OCI-LY1 (cell line): Measurements from ENCODE around the gene RDH5.

ENCODE experiments used
- H2AFZ ChIP-seq: fragments of 200-600 bp; sonication (generic), shearing (Covaris generic); 2 replicates; pipeline ENCODE4 v1.6.0; 2014; ENCODE audit warnings: antibody characterized with exemption, mild to moderate bottlenecking, low read length
- H3F3A ChIP-seq: fragments of 200-600 bp; sonication (generic), shearing (Covaris generic); 2 replicates; pipeline ENCODE4 v1.6.0; 2014; ENCODE audit warnings: mild to moderate bottlenecking, antibody characterized with exemption, low read length, moderate library complexity; ENCODE audit not compliant: insufficient read depth
- H3K27ac ChIP-seq: fragments of 200-600 bp; sonication (generic); 2 replicates; pipeline ENCODE4 v1.5.1; 2014; ENCODE audit warnings: low read length, mixed run types, mild to moderate bottlenecking, low read depth; ENCODE audit not compliant: poor library complexity, severe bottlenecking
- H3K27me3 ChIP-seq: fragments of 200-600 bp; sonication (generic); 2 replicates; pipeline ENCODE4 v1.6.0; 2014; ENCODE audit warnings: antibody characterized with exemption, mild to moderate bottlenecking, low read length, moderate library complexity; ENCODE audit not compliant: insufficient read depth
- H3K36me3 ChIP-seq: fragments of 200-600 bp; sonication (generic); 2 replicates; pipeline ENCODE4 v1.6.1; 2014; ENCODE audit warnings: mild to moderate bottlenecking, antibody characterized with exemption, low read length, moderate library complexity, mixed read lengths; ENCODE audit not compliant: insufficient read depth
- H3K4me1 ChIP-seq: fragments of 200-600 bp; sonication (generic); 2 replicates; pipeline ENCODE4 v1.5.1; 2014; ENCODE audit warnings: mild to moderate bottlenecking, low read length, moderate library complexity; ENCODE audit not compliant: insufficient read depth, severe bottlenecking
- H3K4me2 ChIP-seq: fragments of 200-600 bp; sonication (generic), shearing (Covaris generic); 2 replicates; pipeline ENCODE4 v1.6.1; 2014; ENCODE audit warnings: low read length
- H3K4me3 ChIP-seq: fragments of 200-600 bp; sonication (generic); 2 replicates; pipeline ENCODE4 v1.5.1; 2014; ENCODE audit warnings: low read length, low read depth, mild to moderate bottlenecking, mixed read lengths; ENCODE audit not compliant: poor library complexity, severe bottlenecking
- H3K79me2 ChIP-seq: fragments of 200-600 bp; shearing (Covaris generic); 2 replicates; pipeline ENCODE4 v1.6.1; 2016; ENCODE audit warnings: mixed run types, low read length, mixed read lengths; ENCODE audit not compliant: insufficient read depth
- H3K9ac ChIP-seq: fragments of 200-600 bp; sonication (generic), shearing (Covaris generic); 2 replicates; pipeline ENCODE4 v1.6.1; 2014; ENCODE audit warnings: mild to moderate bottlenecking, low read length, mixed read lengths
- H3K9me2 ChIP-seq: fragments of 200-600 bp; sonication (generic), shearing (Covaris generic); 2 replicates; pipeline ENCODE4 v1.6.1; 2014; ENCODE audit warnings: low read depth, mild to moderate bottlenecking, low read length, mixed read lengths
- H3K9me3 ChIP-seq: fragments of 200-600 bp; shearing (Covaris generic); 2 replicates; pipeline ENCODE4 v1.6.1; 2014; ENCODE audit warnings: low read length, mixed read lengths
- H4K20me1 ChIP-seq: fragments of 200-600 bp; sonication (generic), shearing (Covaris generic); 2 replicates; pipeline ENCODE4 v1.6.0; 2016; ENCODE audit warnings: mild to moderate bottlenecking, low read length; ENCODE audit not compliant: insufficient read depth
- EZH2 ChIP-seq: fragments of 200-600 bp; sonication (generic), shearing (Covaris generic); IDR thresholded peaks from 2 replicates; pipeline ENCODE4 v1.8.0; 2017; ENCODE audit warnings: borderline replicate concordance, mixed run types, mild to moderate bottlenecking, antibody characterized with exemption, low read length, moderate library complexity, mixed read lengths
- TF ChIP-seq, protein P1 (sequence below): fragments of 200-600 bp; sonication (generic), shearing (Covaris generic); IDR thresholded peaks from 2 replicates; pipeline ENCODE4 v1.5.1; 2017; ENCODE audit warnings: mild to moderate bottlenecking, antibody characterized with exemption, low read length, moderate library complexity, mixed read lengths

RDH5 gene

DNA sequence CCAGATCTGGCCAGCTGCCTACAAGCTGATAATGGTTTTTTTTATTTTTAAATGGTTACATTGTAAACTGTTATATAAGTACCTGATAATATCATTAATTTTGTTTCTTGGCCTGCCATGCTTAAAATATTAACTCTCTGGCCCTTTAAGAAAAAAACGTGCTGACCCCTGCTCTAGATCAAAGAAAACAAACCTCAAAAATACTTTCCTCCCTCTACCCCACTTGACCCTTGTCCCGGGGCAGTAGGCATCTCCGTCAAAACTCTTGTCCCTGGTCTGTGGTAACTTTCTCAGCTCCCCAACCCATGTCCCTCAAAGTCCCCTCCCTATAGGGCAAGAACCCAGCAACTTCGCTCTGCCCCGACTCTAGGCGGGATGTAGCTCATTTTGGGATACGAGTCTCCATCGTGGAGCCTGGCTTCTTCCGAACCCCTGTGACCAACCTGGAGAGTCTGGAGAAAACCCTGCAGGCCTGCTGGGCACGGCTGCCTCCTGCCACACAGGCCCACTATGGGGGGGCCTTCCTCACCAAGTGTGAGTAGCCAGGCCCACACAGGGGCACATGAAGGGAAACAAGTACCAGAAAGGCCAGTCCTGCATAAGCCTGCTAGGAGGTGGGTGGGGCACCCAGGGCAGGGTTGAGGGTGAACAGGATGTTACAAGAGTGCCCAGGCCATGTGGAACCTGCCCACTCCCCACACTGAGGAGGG, 3.5 kb downstream of the RDH5 start:
- H3K27me3 ChIP-seq = no peaks in the 10 kb centered on the region
- peaks cover 35% of the 10 kb centered on the region for H3K4me1 ChIP-seq
- H2AFZ ChIP-seq = no peak overlapping the region
- H3F3A ChIP-seq = peaks cover 3% of the 10 kb centered on the region; the same call in 1 of the 2 replicates
- H3K9me2 ChIP-seq = no peaks in the 10 kb centered on the region
- no peaks in the 10 kb centered on the region for H3K9me3 ChIP-seq
- H3K36me3 ChIP-seq = no peaks in the 10 kb centered on the region
- H3K4me3 ChIP-seq = no peak overlapping the region
- no peaks in the 10 kb centered on the region for H3K79me2 ChIP-seq
- H3K27ac ChIP-seq = peak overlapping the region; percentile 51
- no peak overlapping the region; the same call in 1 of the 2 replicates for H3K9ac ChIP-seq
- no peak overlapping the region for H3K4me2 ChIP-seq
- no peaks in the 10 kb centered on the region for H4K20me1 ChIP-seq
- TF ChIP-seq, protein P1, sequence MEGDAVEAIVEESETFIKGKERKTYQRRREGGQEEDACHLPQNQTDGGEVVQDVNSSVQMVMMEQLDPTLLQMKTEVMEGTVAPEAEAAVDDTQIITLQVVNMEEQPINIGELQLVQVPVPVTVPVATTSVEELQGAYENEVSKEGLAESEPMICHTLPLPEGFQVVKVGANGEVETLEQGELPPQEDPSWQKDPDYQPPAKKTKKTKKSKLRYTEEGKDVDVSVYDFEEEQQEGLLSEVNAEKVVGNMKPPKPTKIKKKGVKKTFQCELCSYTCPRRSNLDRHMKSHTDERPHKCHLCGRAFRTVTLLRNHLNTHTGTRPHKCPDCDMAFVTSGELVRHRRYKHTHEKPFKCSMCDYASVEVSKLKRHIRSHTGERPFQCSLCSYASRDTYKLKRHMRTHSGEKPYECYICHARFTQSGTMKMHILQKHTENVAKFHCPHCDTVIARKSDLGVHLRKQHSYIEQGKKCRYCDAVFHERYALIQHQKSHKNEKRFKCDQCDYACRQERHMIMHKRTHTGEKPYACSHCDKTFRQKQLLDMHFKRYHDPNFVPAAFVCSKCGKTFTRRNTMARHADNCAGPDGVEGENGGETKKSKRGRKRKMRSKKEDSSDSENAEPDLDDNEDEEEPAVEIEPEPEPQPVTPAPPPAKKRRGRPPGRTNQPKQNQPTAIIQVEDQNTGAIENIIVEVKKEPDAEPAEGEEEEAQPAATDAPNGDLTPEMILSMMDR = no peak
- no peak for TF ChIP-seq EZH2

DNA sequence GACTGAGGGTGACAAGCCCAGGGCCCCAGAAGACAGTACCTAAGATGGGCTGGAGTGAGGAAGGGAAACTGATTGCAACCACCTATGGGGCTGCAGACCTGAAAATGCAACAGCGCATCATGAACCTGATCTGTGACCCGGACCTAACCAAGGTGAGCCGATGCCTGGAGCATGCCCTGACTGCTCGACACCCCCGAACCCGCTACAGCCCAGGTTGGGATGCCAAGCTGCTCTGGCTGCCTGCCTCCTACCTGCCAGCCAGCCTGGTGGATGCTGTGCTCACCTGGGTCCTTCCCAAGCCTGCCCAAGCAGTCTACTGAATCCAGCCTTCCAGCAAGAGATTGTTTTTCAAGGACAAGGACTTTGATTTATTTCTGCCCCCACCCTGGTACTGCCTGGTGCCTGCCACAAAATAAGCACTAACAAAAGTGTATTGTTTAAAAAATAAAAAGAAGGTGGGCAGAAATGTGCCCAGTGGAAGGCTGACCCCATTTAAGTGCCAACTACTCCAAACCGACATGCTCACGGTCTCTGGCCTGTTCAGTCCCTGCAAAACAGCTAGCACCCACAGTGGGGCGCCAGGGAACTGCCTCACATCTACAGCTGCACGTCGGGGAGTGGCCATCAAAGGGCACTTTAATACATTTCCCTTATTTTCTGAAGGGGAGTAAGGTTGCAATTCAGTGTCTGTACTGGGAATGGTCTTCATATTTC, 4.2 kb downstream of the RDH5 start:
- H3K27ac ChIP-seq = no peak overlapping the region
- peaks cover 3% of the 10 kb centered on the region; the same call in 1 of the 2 replicates for H3F3A ChIP-seq
- peaks cover 37% of the 10 kb centered on the region for H3K4me1 ChIP-seq
- TF ChIP-seq, protein P1 = peak; percentile 84
- TF ChIP-seq EZH2 = no peak
- no peaks in the 10 kb centered on the region for H3K9me2 ChIP-seq
- H3K36me3 ChIP-seq = no peaks in the 10 kb centered on the region
- no peak overlapping the region for H3K9ac ChIP-seq
- H3K4me2 ChIP-seq = no peak overlapping the region
- no peaks in the 10 kb centered on the region for H3K27me3 ChIP-seq
- H3K9me3 ChIP-seq = no peaks in the 10 kb centered on the region
- H4K20me1 ChIP-seq = no peaks in the 10 kb centered on the region
- no peak overlapping the region for H2AFZ ChIP-seq
- H3K4me3 ChIP-seq = no peak overlapping the region
- H3K79me2 ChIP-seq = no peaks in the 10 kb centered on the region

DNA sequence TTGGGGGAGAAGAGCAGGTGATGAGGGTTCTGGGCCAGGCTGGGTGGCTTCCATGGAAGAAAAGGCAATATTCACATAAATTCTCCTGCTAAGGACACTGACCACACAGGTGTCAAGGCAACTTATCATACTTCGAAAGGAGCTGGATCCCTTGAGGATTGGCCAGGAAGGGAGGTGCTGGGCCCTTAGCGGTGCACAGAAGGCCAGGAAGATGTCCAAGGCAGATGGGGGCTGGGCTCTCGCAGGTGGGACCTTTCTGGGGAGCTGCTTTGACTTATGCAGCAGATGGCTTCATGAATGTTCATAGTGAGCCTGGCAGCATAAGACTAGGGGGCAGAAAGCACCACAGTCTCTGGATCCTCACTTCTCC, 4.7 kb downstream of the RDH5 start:
- Histone ChIP-seq H3K4me1 (peaks cover 43% of the 10 kb centered on the region), H3K9me3 (no peaks in the 10 kb centered on the region), H4K20me1 (no peaks in the 10 kb centered on the region), H3K9me2 (no peaks in the 10 kb centered on the region), H3K27ac (no peak overlapping the region), H2AFZ (no peak overlapping the region), H3K9ac (no peak overlapping the region), H3F3A (peaks cover 3% of the 10 kb centered on the region; the same call in 1 of the 2 replicates), H3K36me3 (no peaks in the 10 kb centered on the region), H3K4me3 (no peak overlapping the region), H3K4me2 (no peak overlapping the region), H3K79me2 (no peaks in the 10 kb centered on the region), H3K27me3 (no peaks in the 10 kb centered on the region)
- TF ChIP-seq, protein P1 = no peak
- no peak for TF ChIP-seq EZH2
